HG02623 (cell line): ENCODE data around the gene TBX21.
"Not testable (repeated sequence)": the region's sequence is repeated elsewhere in the genome, so short reads cannot be mapped to it uniquely, and the experiment has no call there.

Experiments used
- ATAC-seq: cut with Tn5 transposase; IDR thresholded peaks from one replicate; pipeline ENCODE4 v1.9.1; 2021; ENCODE audit warnings: moderate library complexity; ENCODE audit not compliant: unreplicated experiment

The TBX21 gene

GRCh38 chr17:47762728-47763127 is 29.7 kb downstream of the TBX21 start:
- no peak for ATAC-seq

- no peak for ATAC-seq
These were observed 31.0 kb downstream of the TBX21 start for GRCh38 chr17:47763913-47764582.

- not testable (repeated sequence) for ATAC-seq
These were observed 40.6 kb downstream of the TBX21 start for GRCh38 chr17:47773649-47774048.

- no peak for ATAC-seq
These were observed 41.3 kb downstream of the TBX21 start for GRCh38 chr17:47774331-47774730.

- ATAC-seq = no peak
These were observed 42.0 kb downstream of the TBX21 start for GRCh38 chr17:47774987-47775580.

- no peak for ATAC-seq
These were observed 43.5 kb downstream of the TBX21 start for GRCh38 chr17:47776330-47777197.

GRCh38 chr17:47778184-47778635 is 45.2 kb downstream of the TBX21 start:
- ATAC-seq = no peak

GRCh38 chr17:47781397-47781796 is 48.4 kb downstream of the TBX21 start:
- ATAC-seq = no peak

GRCh38 chr17:47785538-47786123 is 52.6 kb downstream of the TBX21 start:
- ATAC-seq = no peak

GRCh38 chr17:47789611-47790561 is 56.9 kb downstream of the TBX21 start:
- ATAC-seq = no peak

GRCh38 chr17:47791025-47791424 is 58.0 kb downstream of the TBX21 start:
- no peak for ATAC-seq

GRCh38 chr17:47792457-47792856 is 59.4 kb downstream of the TBX21 start:
- no peak for ATAC-seq

- no peak for ATAC-seq
These were observed 59.9 kb downstream of the TBX21 start for GRCh38 chr17:47792979-47793378.
